ENCODE data around the gene MMP15.

DNA sequence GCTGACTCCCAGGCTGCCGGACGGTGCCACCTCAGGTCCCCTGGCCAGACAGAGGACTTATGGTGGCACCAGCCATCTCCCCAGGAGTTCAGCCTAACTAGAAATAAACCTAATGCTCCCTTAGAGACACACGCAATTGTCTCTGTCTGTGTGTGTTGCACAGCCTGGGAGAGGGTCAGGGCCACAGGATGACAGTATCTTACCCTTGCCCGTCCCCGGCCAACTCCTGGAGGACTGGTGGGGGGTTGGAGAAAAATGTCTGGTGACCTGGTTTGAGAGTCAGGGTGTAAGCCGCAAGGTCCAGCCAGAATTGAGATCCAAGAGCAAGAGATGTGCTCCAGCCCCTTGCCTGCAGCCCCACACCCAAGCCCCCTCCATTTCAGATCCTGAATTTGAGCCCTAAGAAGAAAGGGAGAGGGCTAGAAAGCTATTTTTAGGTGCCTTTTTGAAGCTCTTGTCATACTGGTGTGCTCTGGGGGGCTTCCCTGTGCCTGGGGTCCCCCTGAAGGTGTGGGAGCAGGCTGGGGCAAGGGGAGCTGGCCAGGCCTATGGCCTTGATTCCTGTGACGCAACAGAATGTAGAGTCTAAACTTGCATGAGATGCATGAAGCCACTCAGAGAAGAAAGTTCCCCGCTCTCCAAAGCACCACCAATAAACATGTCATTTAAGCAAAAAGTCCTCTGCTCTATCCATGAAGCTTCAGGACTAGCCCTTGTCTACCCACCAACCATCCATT lies 37.9 kb upstream of the MMP15 start:
- TF ChIP-seq EP300 (IDR thresholded peaks at IDR 0.05): no peak
- no peak for TF ChIP-seq POLR2AphosphoS5 (IDR thresholded peaks at IDR 0.05)
